Trophoblast cell (in vitro differentiated cells and primary cell): ENCODE measurements around the gene ZNF124.
"Not testable (repeated sequence)": the region's sequence is repeated elsewhere in the genome, so short reads cannot be mapped to it uniquely, and the experiment has no call there.

ENCODE experiments used
- DNase-seq, 2 donors: peaks; one replicate each; pipeline ENCODE4 v3.0.0-alpha.2; 2016
- H2AFZ ChIP-seq: 2 replicates; pipeline ENCODE4 v1.6.1; 2013; ENCODE audit warnings: low read length, moderate library complexity, mild to moderate bottlenecking; ENCODE audit not compliant: insufficient read depth, poor library complexity
- H2AK5ac ChIP-seq: 2 replicates; pipeline ENCODE4 v1.6.1; 2013; ENCODE audit warnings: mild to moderate bottlenecking, low read length
- H2BK120ac ChIP-seq: 2 replicates; pipeline ENCODE4 v1.6.1; 2013; ENCODE audit warnings: low read length, mild to moderate bottlenecking, moderate library complexity; ENCODE audit not compliant: insufficient read depth, poor library complexity
- H2BK12ac ChIP-seq: 2 replicates; pipeline ENCODE4 v1.6.1; 2013; ENCODE audit warnings: mild to moderate bottlenecking, low read length, moderate library complexity
- H2BK5ac ChIP-seq: 2 replicates; pipeline ENCODE4 v1.6.1; 2013; ENCODE audit warnings: low read length, low read depth, moderate library complexity, mild to moderate bottlenecking; ENCODE audit not compliant: poor library complexity
- H3K14ac ChIP-seq: 2 replicates; pipeline ENCODE4 v1.6.1; 2013; ENCODE audit warnings: mild to moderate bottlenecking, low read length
- H3K18ac ChIP-seq: 2 replicates; pipeline ENCODE4 v1.6.1; 2013; ENCODE audit warnings: mild to moderate bottlenecking, low read length
- H3K23ac ChIP-seq: 2 replicates; pipeline ENCODE4 v1.6.1; 2013; ENCODE audit warnings: low read length
- H3K27ac ChIP-seq: 2 replicates; pipeline ENCODE4 v1.5.1; 2013; ENCODE audit warnings: low read depth, mild to moderate bottlenecking, inconsistent platforms, low read length, moderate library complexity
- H3K27me3 ChIP-seq: 2 replicates; pipeline ENCODE4 v1.6.1; 2013; ENCODE audit warnings: inconsistent platforms, mild to moderate bottlenecking, low read length, moderate library complexity; ENCODE audit not compliant: insufficient read depth
- H3K36me3 ChIP-seq, 2 experiments: 1 replicate in 1 of 2; 2 replicates in 1 of 2; pipeline ENCODE4 v1.6.1; 2013; ENCODE audit warnings: low read length in 2 of 2, mild to moderate bottlenecking in 2 of 2, moderate library complexity in 1 of 2; ENCODE audit not compliant: insufficient read depth in 2 of 2, control insufficient read depth in 1 of 2
- H3K4ac ChIP-seq: 2 replicates; pipeline ENCODE4 v1.6.1; 2013; ENCODE audit warnings: low read depth, mild to moderate bottlenecking, low read length, moderate library complexity
- H3K4me1 ChIP-seq, 2 experiments: 1 replicate in 1 of 2; 2 replicates in 1 of 2; pipeline ENCODE4 v1.6.1; 2013; ENCODE audit warnings: low read length in 2 of 2, mild to moderate bottlenecking in 2 of 2, moderate library complexity in 1 of 2; ENCODE audit not compliant: insufficient read depth in 2 of 2, control insufficient read depth in 1 of 2
- H3K4me2 ChIP-seq: 2 replicates; pipeline ENCODE4 v1.6.1; 2013; ENCODE audit warnings: inconsistent platforms, mild to moderate bottlenecking, low read length, moderate library complexity
- H3K4me3 ChIP-seq: 2 replicates; pipeline ENCODE4 v1.5.1; 2013; ENCODE audit warnings: mild to moderate bottlenecking, low read depth, low read length, inconsistent platforms
- H3K79me1 ChIP-seq: one replicate; pipeline ENCODE4 v1.6.1; 2013; ENCODE audit warnings: low read length
- H3K79me2 ChIP-seq: 2 replicates; pipeline ENCODE4 v1.6.1; 2013; ENCODE audit warnings: low read length, mild to moderate bottlenecking; ENCODE audit not compliant: control insufficient read depth, insufficient read depth, poor library complexity
- H3K9ac ChIP-seq: 2 replicates; pipeline ENCODE4 v1.6.1; 2013; ENCODE audit warnings: mild to moderate bottlenecking, low read length
- H3K9me3 ChIP-seq: 2 replicates; pipeline ENCODE4 v1.6.1; 2013; ENCODE audit warnings: low read depth, mild to moderate bottlenecking, control low read depth, inconsistent platforms, low read length; ENCODE audit not compliant: insufficient read depth
- H4K12ac ChIP-seq: 2 replicates; pipeline ENCODE4 v1.6.1; 2013; ENCODE audit warnings: low read depth, mild to moderate bottlenecking, low read length, moderate library complexity
- H4K8ac ChIP-seq: 2 replicates; pipeline ENCODE4 v1.6.1; 2013; ENCODE audit warnings: low read depth, mild to moderate bottlenecking, low read length, moderate library complexity
- H4K91ac ChIP-seq: one replicate; pipeline ENCODE4 v1.6.1; 2013; ENCODE audit warnings: low read depth, mild to moderate bottlenecking, low read length, moderate library complexity
- WGBS: extraction: QIAGEN DNeasy Blood & Tissue Kit; methylation state at CpG from one replicate; pipeline ENCODE4 v1.1.7; 2013; ENCODE audit warnings: missing lambda C conversion rate; ENCODE audit not compliant: insufficient read length, insufficient coverage; ENCODE audit errors: extremely low coverage; 5-methylcytosine and 5-hydroxymethylcytosine counted together

ZNF124 gene

GRCh38 chr1:247146671-247147070, 25.1 kb downstream of the ZNF124 start:
- Histone ChIP-seq H3K4me2 (no peak overlapping the region), H3K9ac (no peak overlapping the region), H2AFZ (no peak overlapping the region), H3K23ac (no peak overlapping the region), H3K27me3 (no peaks in the 10 kb centered on the region), H3K4me1 (no peaks in the 10 kb centered on the region), H3K4me3 (no peak overlapping the region), H2AK5ac (no peak overlapping the region), H4K91ac (no peak overlapping the region), H3K27ac (no peak overlapping the region), H3K79me2 (no peaks in the 10 kb centered on the region), H4K8ac (no peak overlapping the region), H3K14ac (no peak overlapping the region), H4K12ac (no peak overlapping the region), H2BK120ac (no peak overlapping the region), H2BK12ac (no peak overlapping the region), H3K9me3 (peaks cover 2% of the 10 kb centered on the region), H3K79me1 (no peaks in the 10 kb centered on the region), H2BK5ac (no peak overlapping the region), H3K18ac (no peak overlapping the region), H3K36me3 (peaks cover 14 to 15% of the 10 kb centered on the region in 2 experiments), H3K4ac (no peak overlapping the region)
- no peak for DNase-seq
- no CpG with 5 or more reads among the region's 3 CpGs for WGBS

GRCh38 chr1:247145279-247145678, 26.5 kb downstream of the ZNF124 start:
- Histone ChIP-seq H3K27ac (no peak overlapping the region), H4K8ac (no peak overlapping the region), H3K9me3 (peaks cover 11% of the 10 kb centered on the region), H2AK5ac (no peak overlapping the region), H2BK12ac (no peak overlapping the region), H3K79me1 (no peaks in the 10 kb centered on the region), H2BK120ac (no peak overlapping the region), H3K4ac (no peak overlapping the region), H3K4me3 (no peak overlapping the region), H3K79me2 (no peaks in the 10 kb centered on the region), H2AFZ (no peak overlapping the region), H4K12ac (no peak overlapping the region), H3K27me3 (no peaks in the 10 kb centered on the region), H3K14ac (no peak overlapping the region), H4K91ac (no peak overlapping the region), H3K9ac (no peak overlapping the region), H3K4me2 (no peak overlapping the region), H3K36me3 (peaks cover 26 to 29% of the 10 kb centered on the region in 2 experiments), H3K23ac (no peak overlapping the region), H3K4me1 (no peaks in the 10 kb centered on the region), H2BK5ac (no peak overlapping the region), H3K18ac (no peak overlapping the region)
- WGBS: no CpG with 5 or more reads among the region's 6 CpGs
- no peak for DNase-seq

GRCh38 chr1:247139557-247139956, 32.3 kb downstream of the ZNF124 start:
- H3K36me3 ChIP-seq: peaks cover 17 to 29% of the 10 kb centered on the region in 2 experiments
- H2BK5ac ChIP-seq: not testable (repeated sequence)

GRCh38 chr1:247131236-247131635, 40.6 kb downstream of the ZNF124 start:
- Histone ChIP-seq H3K4ac (peak overlapping the region; percentile 3), H3K9ac (no peak overlapping the region), H4K8ac (no peak overlapping the region), H3K18ac (peak overlapping the region; percentile 14), H3K36me3 (peaks cover 16 to 22% of the 10 kb centered on the region in 2 experiments), H2BK120ac (no peak overlapping the region), H2BK5ac (no peak overlapping the region), H4K12ac (no peak overlapping the region), H2BK12ac (no peak overlapping the region), H3K79me2 (peaks cover 4% of the 10 kb centered on the region), H2AK5ac (no peak overlapping the region), H3K4me1 (peaks cover 6% of the 10 kb centered on the region in 2 experiments), H3K23ac (no peak overlapping the region), H3K27ac (no peak overlapping the region), H3K79me1 (no peaks in the 10 kb centered on the region), H2AFZ (no peak overlapping the region), H3K14ac (no peak overlapping the region), H3K4me2 (no peak overlapping the region), H3K27me3 (no peaks in the 10 kb centered on the region), H4K91ac (no peak overlapping the region), H3K9me3 (peaks cover 11% of the 10 kb centered on the region), H3K4me3 (no peak overlapping the region)
- no peak for DNase-seq
- no CpG with 5 or more reads among the region's 10 CpGs for WGBS

More at GRCh38 chr1:247139557-247139956, 32.3 kb downstream of the ZNF124 start:
- not testable (repeated sequence) for H3K27ac ChIP-seq, H4K12ac ChIP-seq, H3K4me2 ChIP-seq, H2BK12ac ChIP-seq, H3K79me2 ChIP-seq, H4K8ac ChIP-seq, H3K18ac ChIP-seq, H4K91ac ChIP-seq, H3K4me1 ChIP-seq, DNase-seq, H3K9ac ChIP-seq, H3K4me3 ChIP-seq, H2BK120ac ChIP-seq, H3K27me3 ChIP-seq, H3K23ac ChIP-seq, H3K14ac ChIP-seq, H3K4ac ChIP-seq, H2AK5ac ChIP-seq, H2AFZ ChIP-seq, H3K79me1 ChIP-seq
- H3K9me3 ChIP-seq: peaks cover 11% of the 10 kb centered on the region
